GM23248 (cell line): Measurements from ENCODE around the gene CHD1.

Experiments
- EZH2 ChIP-seq: fragments of 200-600 bp; sonication (generic); IDR thresholded peaks from 2 replicates; pipeline ENCODE4 v1.6.1; 2018; ENCODE audit warnings: antibody characterized with exemption, mild to moderate bottlenecking; ENCODE audit not compliant: insufficient read depth, poor library complexity, severe bottlenecking
- EZH2phosphoT487 ChIP-seq: fragments of 200-600 bp; sonication (generic); IDR thresholded peaks from 2 replicates; pipeline ENCODE4 v1.6.1; 2018; ENCODE audit warnings: antibody characterized with exemption, moderate library complexity, mild to moderate bottlenecking, low read depth; ENCODE audit not compliant: insufficient read depth

DNA sequence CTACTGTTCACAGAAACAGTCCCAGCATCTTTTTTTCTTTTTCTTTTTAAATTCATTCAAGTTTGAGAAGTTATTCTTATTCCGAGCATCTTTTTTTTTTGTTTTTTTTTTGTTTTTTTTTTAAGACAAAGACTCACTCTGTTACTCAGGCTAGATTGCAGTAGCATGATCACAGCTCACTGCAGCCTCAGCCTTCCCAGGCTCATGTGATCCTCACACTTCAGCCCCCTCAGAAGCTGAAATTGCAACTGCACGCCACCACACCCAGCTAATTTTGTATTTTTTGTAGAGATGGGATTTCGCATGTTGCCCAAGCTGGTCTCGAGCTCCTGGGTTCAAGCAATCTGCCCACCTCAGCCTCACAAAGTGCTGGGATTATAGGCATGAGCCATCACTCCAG is 36.4 kb upstream of the CHD1 start:
- TF ChIP-seq EZH2 (no peak), EZH2phosphoT487 (no peak)
